Amygdala (tissue), 56 donors: ENCODE results near the gene LAPTM5.

Experiments
- DNase-seq, 56 donors: peaks; one replicate each; lab custom pipeline; 2025; lab: John Stamatoyannopoulos, UW

Gene LAPTM5

GRCh38 chr1:30721812-30722537 is 35.6 kb downstream of the LAPTM5 start:
- DNase-seq, result peak in 1 of 56 donors; percentile 21

GRCh38 chr1:30721341-30721793 is 36.2 kb downstream of the LAPTM5 start:
- DNase-seq, result no peak

- no peak for DNase-seq
Measured at GRCh38 chr1:30720271-30721223, 37.0 kb downstream of the LAPTM5 start.

- peak in 11 of 56 donors; percentile 53 to 89 (median 83) for DNase-seq
Measured at GRCh38 chr1:30719406-30720270, 37.9 kb downstream of the LAPTM5 start.

- peak in 44 of 56 donors; percentile 47 to 100 (median 79) for DNase-seq
Measured at GRCh38 chr1:30718636-30719405, 38.8 kb downstream of the LAPTM5 start.

- peak; percentile 73 to 100 (median 99) for DNase-seq
Measured at GRCh38 chr1:30718091-30718635, 39.4 kb downstream of the LAPTM5 start.

- DNase-seq, result no peak
Measured at GRCh38 chr1:30716646-30717045, 40.9 kb downstream of the LAPTM5 start.

- DNase-seq, result no peak
Measured at GRCh38 chr1:30715886-30716285, 41.7 kb downstream of the LAPTM5 start.

GRCh38 chr1:30715216-30715615 is 42.4 kb downstream of the LAPTM5 start:
- no peak for DNase-seq

- DNase-seq, result no peak
Measured at GRCh38 chr1:30714536-30715090, 43.0 kb downstream of the LAPTM5 start.

GRCh38 chr1:30714025-30714424 is 43.5 kb downstream of the LAPTM5 start:
- DNase-seq, result no peak

- no peak for DNase-seq
Measured at GRCh38 chr1:30713311-30713710, 44.3 kb downstream of the LAPTM5 start.

GRCh38 chr1:30712583-30712982 is 45.0 kb downstream of the LAPTM5 start:
- no peak for DNase-seq

GRCh38 chr1:30710407-30710806 is 47.2 kb downstream of the LAPTM5 start:
- no peak for DNase-seq

- DNase-seq, result no peak
Measured at GRCh38 chr1:30708361-30708728, 49.2 kb downstream of the LAPTM5 start.

GRCh38 chr1:30707412-30708360 is 49.9 kb downstream of the LAPTM5 start:
- peak in 54 of 56 donors; percentile 13 to 87 (median 64) for DNase-seq

GRCh38 chr1:30706528-30706927 is 51.0 kb downstream of the LAPTM5 start:
- DNase-seq, result peak in 23 of 56 donors; percentile 8 to 72 (median 37)

- no peak for DNase-seq
Measured at GRCh38 chr1:30705698-30706097, 51.9 kb downstream of the LAPTM5 start.
